ENCODE results near the gene LANCL3. TPM values are rescaled to one million over a fixed set of nuclear protein-coding genes. Genes with fewer than 3 reads are reported as not detected.

Gene LANCL3
- total RNA-seq, 1 experiment from 2014 or later = 0.48 TPM

- no peak overlapping the region for H3K4me3 Mint-ChIP-seq
These were observed 23.4 kb downstream of the LANCL3 start for GRCh38 chrX:37594755-37595382.

GRCh38 chrX:37599729-37600128, 28.3 kb downstream of the LANCL3 start:
- ATAC-seq = no peak
- Mint-ChIP-seq H3K4me3 (no peak overlapping the region), H3K27ac (no peak overlapping the region), H3K9me3 (no peaks in the 10 kb centered on the region), H3K4me1 (no peaks in the 10 kb centered on the region; the same call in 1 of the 2 replicates), H3K27me3 (ENCODE audit: low read depth) (no peaks in the 10 kb centered on the region), H3K36me3 (no peaks in the 10 kb centered on the region)
- CTCF ChIA-PET = no interaction called here
- POLR2A ChIA-PET = no interaction called here
- DNase-seq (ENCODE audit: low spot score) = no peak
- TF ChIP-seq ZNF512 (CRISPR knock-in tag; IDR thresholded peaks at IDR 0.05; ENCODE audit: borderline replicate concordance) (no peak), EMX1 (CRISPR knock-in tag; IDR thresholded peaks at IDR 0.05) (no peak), CBFB (CRISPR knock-in tag; IDR thresholded peaks at IDR 0.05; ENCODE audit: low read depth) (no peak), GTF2I (CRISPR knock-in tag; conservative IDR thresholded peaks at IDR 0.05) (no peak), E2F1 (CRISPR knock-in tag; IDR thresholded peaks at IDR 0.05) (no peak), ETV6 (CRISPR knock-in tag; IDR thresholded peaks at IDR 0.05) (no peak), JUN (CRISPR knock-in tag; IDR thresholded peaks at IDR 0.05) (no peak), GRHL2 (CRISPR knock-in tag; IDR thresholded peaks at IDR 0.05; ENCODE audit: insufficient replicate concordance, severe bottlenecking) (no peak), ELF4 (CRISPR knock-in tag; IDR thresholded peaks at IDR 0.05; ENCODE audit: low read depth) (no peak), ZNF416 (CRISPR knock-in tag; IDR thresholded peaks at IDR 0.05) (no peak), ZNF121 (CRISPR knock-in tag; IDR thresholded peaks at IDR 0.05) (no peak), MXD4 (CRISPR knock-in tag; IDR thresholded peaks at IDR 0.05; ENCODE audit: borderline replicate concordance) (no peak)

More at GRCh38 chrX:37594755-37595382, 23.4 kb downstream of the LANCL3 start:
- Mint-ChIP-seq H3K4me1 (no peaks in the 10 kb centered on the region), H3K27ac (no peak overlapping the region), H3K27me3 (ENCODE audit: low read depth) (no peaks in the 10 kb centered on the region), H3K9me3 (no peaks in the 10 kb centered on the region), H3K36me3 (no peaks in the 10 kb centered on the region)
- CTCF ChIA-PET = no interaction called here
- POLR2A ChIA-PET = no interaction called here
- ATAC-seq = no peak
- no peak for DNase-seq (ENCODE audit: low spot score)
- TF ChIP-seq SMAD3 (CRISPR knock-in tag; IDR thresholded peaks at IDR 0.05; ENCODE audit: borderline replicate concordance) (no peak), ATF1 (CRISPR knock-in tag; IDR thresholded peaks at IDR 0.05) (no peak), E2F1 (CRISPR knock-in tag; IDR thresholded peaks at IDR 0.05) (no peak), ZBTB21 (CRISPR knock-in tag; IDR thresholded peaks at IDR 0.05; ENCODE audit: borderline replicate concordance) (no peak), RORB (CRISPR knock-in tag; IDR thresholded peaks at IDR 0.05) (no peak), MXD4 (CRISPR knock-in tag; IDR thresholded peaks at IDR 0.05; ENCODE audit: borderline replicate concordance) (no peak), PRDM15 (CRISPR knock-in tag; IDR thresholded peaks at IDR 0.05) (no peak)
- TF ChIP-seq, protein P1, sequence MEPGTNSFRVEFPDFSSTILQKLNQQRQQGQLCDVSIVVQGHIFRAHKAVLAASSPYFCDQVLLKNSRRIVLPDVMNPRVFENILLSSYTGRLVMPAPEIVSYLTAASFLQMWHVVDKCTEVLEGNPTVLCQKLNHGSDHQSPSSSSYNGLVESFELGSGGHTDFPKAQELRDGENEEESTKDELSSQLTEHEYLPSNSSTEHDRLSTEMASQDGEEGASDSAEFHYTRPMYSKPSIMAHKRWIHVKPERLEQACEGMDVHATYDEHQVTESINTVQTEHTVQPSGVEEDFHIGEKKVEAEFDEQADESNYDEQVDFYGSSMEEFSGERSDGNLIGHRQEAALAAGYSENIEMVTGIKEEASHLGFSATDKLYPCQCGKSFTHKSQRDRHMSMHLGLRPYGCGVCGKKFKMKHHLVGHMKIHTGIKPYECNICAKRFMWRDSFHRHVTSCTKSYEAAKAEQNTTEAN (CRISPR knock-in tag; IDR thresholded peaks at IDR 0.05) = no peak
- TF ChIP-seq, protein P2, sequence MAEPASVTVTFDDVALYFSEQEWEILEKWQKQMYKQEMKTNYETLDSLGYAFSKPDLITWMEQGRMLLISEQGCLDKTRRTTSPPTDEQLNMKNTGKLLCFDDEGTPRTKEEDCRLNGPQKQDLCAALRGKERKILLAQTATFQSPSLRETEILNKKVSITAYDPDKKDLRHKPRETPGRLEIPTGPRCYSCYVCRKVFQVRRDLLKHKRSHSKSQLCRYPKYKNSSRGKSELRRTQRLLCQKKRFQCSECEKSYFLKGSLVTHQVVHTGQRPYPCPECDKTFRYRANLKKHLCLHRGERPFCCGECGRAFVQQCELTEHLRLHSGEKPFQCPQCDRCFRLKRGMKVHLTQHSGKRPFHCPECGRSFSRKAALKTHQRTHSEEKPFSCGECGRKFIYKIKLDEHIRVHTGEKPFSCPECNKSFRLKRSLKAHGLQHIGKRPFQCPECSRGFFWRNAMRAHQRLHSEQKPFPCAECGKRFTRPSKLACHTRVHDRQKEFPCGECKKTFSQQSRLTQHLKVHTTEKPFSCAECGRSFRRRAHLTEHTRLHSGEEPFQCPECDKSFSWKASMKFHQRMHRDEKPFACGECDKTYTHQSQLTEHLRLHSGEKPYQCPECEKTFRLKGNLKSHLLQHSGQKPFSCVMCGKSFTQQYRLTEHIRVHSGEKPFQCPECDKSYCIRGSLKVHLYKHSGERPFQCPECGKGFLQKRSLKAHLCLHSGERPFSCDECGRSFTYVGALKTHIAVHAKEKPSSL (CRISPR knock-in tag; conservative IDR thresholded peaks at IDR 0.05) = no peak

All from WTC11 (cell line).